ENCODE data around the gene COL28A1. TPM values are rescaled to one million over a fixed set of nuclear protein-coding genes. Genes with fewer than 3 reads are reported as not detected.
"Not testable (repeated sequence)": the region's sequence is repeated elsewhere in the genome, so short reads cannot be mapped to it uniquely, and the experiment has no call there.

Gene COL28A1
- total RNA-seq, 1 donor from 2014 or later: 0.60 TPM

DNA sequence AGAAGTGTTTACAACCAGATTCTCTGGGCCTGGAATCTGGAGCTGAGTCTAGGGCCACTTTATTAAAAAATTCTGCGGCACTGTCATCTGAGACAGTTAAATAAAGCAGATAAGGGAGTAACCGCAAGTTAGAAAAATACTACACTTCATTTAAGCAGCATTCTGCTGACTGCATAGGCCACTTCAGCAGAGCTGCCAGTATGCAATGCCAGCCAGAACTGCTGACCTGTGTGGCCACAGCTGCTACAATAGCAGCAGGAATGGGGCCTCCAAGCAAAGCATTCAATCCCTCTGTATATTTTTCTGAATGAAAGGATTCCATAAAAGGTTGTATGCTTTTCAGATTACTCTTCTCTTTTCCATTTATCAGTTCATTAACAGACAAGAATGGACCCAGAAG lies 136.0 kb downstream of the COL28A1 start:
- Histone ChIP-seq H3K79me2 (ENCODE audit: low read depth) (no peaks in the 10 kb centered on the region), H3K36me3 (no peaks in the 10 kb centered on the region), H3K4me2 (no peak overlapping the region), H4K20me1 (ENCODE audit: low read depth) (no peaks in the 10 kb centered on the region), H3K4me1 (peaks cover 6% of the 10 kb centered on the region), H3K27ac (no peak overlapping the region), H3K4me3 (no peak overlapping the region), H3K9ac (no peak overlapping the region), H2AFZ (replicated peaks) (no peak overlapping the region), H3K9me3 (ENCODE audit: low read depth) (no peaks in the 10 kb centered on the region), H3K27me3 (no peaks in the 10 kb centered on the region), H3F3A (ENCODE audit: low read depth) (no peaks in the 10 kb centered on the region)
- TF ChIP-seq EZH2phosphoT487 (IDR thresholded peaks at IDR 0.05) (no peak), EZH2 (IDR thresholded peaks at IDR 0.05) (no peak)
- TF ChIP-seq, protein P1, sequence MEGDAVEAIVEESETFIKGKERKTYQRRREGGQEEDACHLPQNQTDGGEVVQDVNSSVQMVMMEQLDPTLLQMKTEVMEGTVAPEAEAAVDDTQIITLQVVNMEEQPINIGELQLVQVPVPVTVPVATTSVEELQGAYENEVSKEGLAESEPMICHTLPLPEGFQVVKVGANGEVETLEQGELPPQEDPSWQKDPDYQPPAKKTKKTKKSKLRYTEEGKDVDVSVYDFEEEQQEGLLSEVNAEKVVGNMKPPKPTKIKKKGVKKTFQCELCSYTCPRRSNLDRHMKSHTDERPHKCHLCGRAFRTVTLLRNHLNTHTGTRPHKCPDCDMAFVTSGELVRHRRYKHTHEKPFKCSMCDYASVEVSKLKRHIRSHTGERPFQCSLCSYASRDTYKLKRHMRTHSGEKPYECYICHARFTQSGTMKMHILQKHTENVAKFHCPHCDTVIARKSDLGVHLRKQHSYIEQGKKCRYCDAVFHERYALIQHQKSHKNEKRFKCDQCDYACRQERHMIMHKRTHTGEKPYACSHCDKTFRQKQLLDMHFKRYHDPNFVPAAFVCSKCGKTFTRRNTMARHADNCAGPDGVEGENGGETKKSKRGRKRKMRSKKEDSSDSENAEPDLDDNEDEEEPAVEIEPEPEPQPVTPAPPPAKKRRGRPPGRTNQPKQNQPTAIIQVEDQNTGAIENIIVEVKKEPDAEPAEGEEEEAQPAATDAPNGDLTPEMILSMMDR (IDR thresholded peaks at IDR 0.05): no peak
- Mint-ChIP-seq H3K4me3 (no peak overlapping the region), H3K9me3 (peaks cover 2% of the 10 kb centered on the region), H3K27ac (no peak overlapping the region), H3K36me3 (no peaks in the 10 kb centered on the region), H3K4me1 (peaks cover 6% of the 10 kb centered on the region), H3K27me3 (ENCODE audit: insufficient read depth, low read depth) (peaks cover 2% of the 10 kb centered on the region)
- DNase-seq (ENCODE audit: low spot score): no peak

DNA sequence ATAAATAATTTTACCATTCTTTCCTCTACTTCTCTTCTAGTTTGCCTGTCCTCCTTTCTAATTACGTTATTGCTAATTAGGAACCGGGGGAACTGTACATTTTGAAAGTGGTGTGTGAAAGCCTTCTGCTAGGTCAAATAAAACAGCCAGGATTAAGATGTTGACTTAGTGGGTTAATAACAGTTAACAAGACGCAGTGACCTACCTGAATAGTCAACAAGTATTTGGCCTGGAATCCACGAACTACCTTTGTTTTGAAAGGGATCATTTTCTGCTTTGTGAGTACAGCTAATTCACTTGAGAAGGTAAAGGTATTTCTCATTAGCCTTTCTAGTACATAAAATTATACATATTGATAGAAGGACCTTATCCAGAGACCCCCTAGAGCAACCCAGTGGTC lies 139.9 kb downstream of the COL28A1 start:
- H3F3A ChIP-seq (ENCODE audit: low read depth): no peaks in the 10 kb centered on the region

DNA sequence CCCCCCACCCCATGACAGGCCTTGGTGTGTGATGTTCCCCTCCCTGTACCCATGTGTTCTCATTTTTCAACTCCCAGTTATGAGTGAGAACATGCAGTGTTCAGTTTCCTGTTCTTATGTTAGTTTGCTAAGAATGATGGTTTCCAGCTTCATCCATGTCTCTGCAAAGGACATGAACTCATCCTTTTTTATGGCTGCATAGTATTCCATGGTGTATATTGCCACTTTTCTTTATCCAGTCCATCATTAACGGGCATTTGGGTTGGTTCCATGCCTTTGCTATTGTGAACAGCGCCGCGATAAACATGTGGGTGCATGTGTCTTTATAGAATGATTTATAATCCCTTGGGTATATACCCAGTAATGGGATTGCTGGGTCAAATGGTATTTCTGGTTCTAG lies 147.5 kb downstream of the COL28A1 start:
- not testable (repeated sequence) for H2AFZ ChIP-seq (replicated peaks); H3F3A ChIP-seq (ENCODE audit: low read depth); H3K4me3 Mint-ChIP-seq; H3K4me1 Mint-ChIP-seq; H3K9me3 ChIP-seq (ENCODE audit: low read depth); H3K4me1 ChIP-seq; H3K4me2 ChIP-seq; DNase-seq (ENCODE audit: low spot score); H3K27ac Mint-ChIP-seq; H3K79me2 ChIP-seq (ENCODE audit: low read depth); H3K4me3 ChIP-seq; H3K27me3 ChIP-seq; H3K9ac ChIP-seq; H3K36me3 ChIP-seq; H4K20me1 ChIP-seq (ENCODE audit: low read depth); H3K27me3 Mint-ChIP-seq (ENCODE audit: insufficient read depth, low read depth); H3K27ac ChIP-seq; H3K36me3 Mint-ChIP-seq
- H3K9me3 Mint-ChIP-seq: peaks cover 23% of the 10 kb centered on the region

More for the DNA sequence above, 139.9 kb downstream of the COL28A1 start:
- no peaks in the 10 kb centered on the region for H4K20me1 ChIP-seq (ENCODE audit: low read depth)
- H3K36me3 ChIP-seq: no peaks in the 10 kb centered on the region
- no peak overlapping the region for H3K9ac ChIP-seq
- H3K9me3 ChIP-seq (ENCODE audit: low read depth): no peaks in the 10 kb centered on the region
- Mint-ChIP-seq H3K9me3 (peaks cover 9% of the 10 kb centered on the region), H3K36me3 (no peaks in the 10 kb centered on the region), H3K4me3 (no peak overlapping the region), H3K27me3 (ENCODE audit: insufficient read depth, low read depth) (peaks cover 6% of the 10 kb centered on the region), H3K27ac (no peak overlapping the region), H3K4me1 (no peaks in the 10 kb centered on the region)
- H3K79me2 ChIP-seq (ENCODE audit: low read depth): no peaks in the 10 kb centered on the region
- H3K4me2 ChIP-seq: no peak overlapping the region
- no peaks in the 10 kb centered on the region for H3K27me3 ChIP-seq
- H2AFZ ChIP-seq (replicated peaks): no peak overlapping the region
- H3K27ac ChIP-seq: no peak overlapping the region
- no peak overlapping the region for H3K4me3 ChIP-seq
- H3K4me1 ChIP-seq: peaks cover 6% of the 10 kb centered on the region
- no peak for DNase-seq (ENCODE audit: low spot score)
- TF ChIP-seq, protein P1 (IDR thresholded peaks at IDR 0.05): no peak
- no peak for TF ChIP-seq EZH2 (IDR thresholded peaks at IDR 0.05)
- no peak for TF ChIP-seq EZH2phosphoT487 (IDR thresholded peaks at IDR 0.05)

DNA sequence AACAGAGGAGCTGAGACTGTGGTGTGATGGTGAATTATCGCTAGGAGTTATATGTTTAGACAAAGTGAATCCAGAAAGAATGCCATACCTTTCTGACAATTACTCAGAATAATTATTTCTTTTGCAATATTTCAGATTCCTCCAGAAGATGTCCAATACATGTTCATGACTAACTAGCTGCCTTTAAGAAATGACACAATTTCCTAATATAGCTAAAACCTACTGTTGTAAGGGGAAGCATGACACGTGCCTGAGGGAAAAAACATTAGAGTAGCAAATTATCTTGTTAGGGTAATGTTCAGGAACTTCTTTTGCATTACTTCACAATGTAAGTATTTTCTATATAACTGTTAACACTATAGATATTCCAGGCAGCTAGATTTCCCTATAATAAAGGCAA lies 150.3 kb downstream of the COL28A1 start:
- Mint-ChIP-seq H3K27ac (no peak overlapping the region), H3K4me1 (no peaks in the 10 kb centered on the region), H3K9me3 (peaks cover 11% of the 10 kb centered on the region), H3K4me3 (no peak overlapping the region), H3K27me3 (ENCODE audit: insufficient read depth, low read depth) (no peaks in the 10 kb centered on the region), H3K36me3 (no peaks in the 10 kb centered on the region)
- H3K4me3 ChIP-seq: no peak overlapping the region
- no peak overlapping the region for H2AFZ ChIP-seq (replicated peaks)
- no peaks in the 10 kb centered on the region for H3K79me2 ChIP-seq (ENCODE audit: low read depth)
- no peak overlapping the region for H3K4me2 ChIP-seq
- H3K36me3 ChIP-seq: no peaks in the 10 kb centered on the region
- no peak for DNase-seq (ENCODE audit: low spot score)
- TF ChIP-seq EZH2 (IDR thresholded peaks at IDR 0.05) (no peak), EZH2phosphoT487 (IDR thresholded peaks at IDR 0.05) (no peak)
- TF ChIP-seq, protein P1 (IDR thresholded peaks at IDR 0.05): no peak
- no peaks in the 10 kb centered on the region for H3K9me3 ChIP-seq (ENCODE audit: low read depth)
- no peaks in the 10 kb centered on the region for H3F3A ChIP-seq (ENCODE audit: low read depth)
- no peak overlapping the region for H3K27ac ChIP-seq
- no peaks in the 10 kb centered on the region for H4K20me1 ChIP-seq (ENCODE audit: low read depth)
- no peak overlapping the region for H3K9ac ChIP-seq
- H3K4me1 ChIP-seq: no peaks in the 10 kb centered on the region
- H3K27me3 ChIP-seq: no peaks in the 10 kb centered on the region

Measured in neural progenitor cell (in vitro differentiated cells).